HG03565 (cell line): ENCODE measurements around the gene FKRP.

Experiments used
- ATAC-seq: cut with Tn5 transposase; IDR thresholded peaks from one replicate; pipeline ENCODE4 v1.9.1; 2021; ENCODE audit warnings: mild to moderate bottlenecking, moderate library complexity; ENCODE audit not compliant: unreplicated experiment

Gene FKRP

DNA sequence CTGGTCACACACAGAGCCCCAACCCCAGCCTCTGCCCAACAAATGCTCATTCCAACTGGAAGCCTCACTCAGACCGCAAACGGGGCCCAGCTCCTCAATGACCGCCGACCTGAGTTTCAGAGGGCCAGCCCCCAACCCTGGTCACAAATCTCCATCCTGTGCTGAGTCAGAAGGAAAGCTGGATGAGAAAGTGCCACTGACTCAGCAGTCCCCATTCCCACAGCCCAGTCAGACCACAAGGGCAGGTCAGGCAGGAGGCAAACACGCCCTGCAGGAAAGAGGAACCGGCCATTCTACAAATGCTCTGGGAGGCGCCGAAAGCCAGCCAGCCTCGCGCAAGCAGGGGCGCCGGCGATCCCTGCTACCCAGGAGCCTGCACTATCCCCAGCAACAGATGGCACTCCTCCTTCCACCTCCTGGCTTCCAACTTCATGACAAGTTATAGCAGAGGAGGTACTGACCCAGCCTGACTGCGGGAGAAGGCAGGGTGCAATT lies 14.8 kb upstream of the FKRP start:
- no peak for ATAC-seq

DNA sequence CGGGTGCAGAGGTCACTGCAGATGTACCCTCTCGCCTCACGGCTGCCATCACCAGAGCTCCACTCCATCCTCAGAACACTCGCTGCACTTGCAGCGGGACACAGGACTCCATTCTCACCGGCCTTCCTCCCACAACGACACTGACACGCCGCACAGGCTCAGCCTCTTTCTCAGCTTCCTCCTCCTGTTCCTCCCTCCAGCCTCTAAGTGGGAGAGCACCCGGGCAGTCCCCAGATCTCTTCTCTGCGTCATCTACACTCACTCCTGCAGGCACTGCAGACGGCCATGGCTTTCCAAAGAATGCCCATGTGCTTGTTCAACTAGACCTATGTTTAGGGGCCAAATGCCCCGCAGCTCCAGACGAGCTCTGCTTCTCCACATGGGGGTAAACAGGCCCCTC lies 14.3 kb upstream of the FKRP start:
- no peak for ATAC-seq

- no peak for ATAC-seq
These were observed 13.5 kb upstream of the FKRP start for GRCh38 chr19:46732172-46732938.

DNA sequence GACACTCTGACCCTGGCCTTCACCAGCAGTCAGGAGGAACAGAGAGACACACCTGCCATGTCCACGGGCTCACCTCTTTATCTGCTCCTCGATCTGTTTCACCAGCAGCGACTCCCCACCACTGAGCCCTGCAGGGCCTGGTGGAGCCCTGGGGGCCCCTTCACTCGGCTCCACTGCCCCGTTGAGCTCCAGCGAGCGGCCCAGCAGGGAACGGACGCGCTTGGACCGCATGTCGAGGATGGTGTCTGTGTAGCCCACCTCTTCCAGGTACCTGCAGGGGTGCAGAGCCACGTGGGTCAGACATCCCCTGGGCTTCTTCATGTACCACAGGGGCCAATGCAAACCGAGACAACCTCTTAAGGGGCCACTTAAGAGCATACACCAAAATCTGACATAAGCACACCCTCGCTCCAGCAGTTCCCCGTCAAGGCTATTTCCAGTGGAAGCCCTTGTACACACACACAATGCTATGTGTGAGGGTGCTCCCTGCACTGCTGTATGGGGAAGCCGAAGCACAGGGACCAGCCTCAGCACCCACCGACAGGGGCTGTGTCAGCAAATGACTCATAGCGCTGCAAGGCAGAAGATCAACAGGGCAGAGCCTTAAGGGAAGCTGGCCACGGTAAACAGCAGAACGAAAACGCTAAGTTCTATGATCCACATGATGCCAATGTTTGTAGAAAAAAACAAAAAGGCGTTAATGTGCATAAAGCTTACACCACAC lies 12.7 kb upstream of the FKRP start:
- ATAC-seq = no peak

DNA sequence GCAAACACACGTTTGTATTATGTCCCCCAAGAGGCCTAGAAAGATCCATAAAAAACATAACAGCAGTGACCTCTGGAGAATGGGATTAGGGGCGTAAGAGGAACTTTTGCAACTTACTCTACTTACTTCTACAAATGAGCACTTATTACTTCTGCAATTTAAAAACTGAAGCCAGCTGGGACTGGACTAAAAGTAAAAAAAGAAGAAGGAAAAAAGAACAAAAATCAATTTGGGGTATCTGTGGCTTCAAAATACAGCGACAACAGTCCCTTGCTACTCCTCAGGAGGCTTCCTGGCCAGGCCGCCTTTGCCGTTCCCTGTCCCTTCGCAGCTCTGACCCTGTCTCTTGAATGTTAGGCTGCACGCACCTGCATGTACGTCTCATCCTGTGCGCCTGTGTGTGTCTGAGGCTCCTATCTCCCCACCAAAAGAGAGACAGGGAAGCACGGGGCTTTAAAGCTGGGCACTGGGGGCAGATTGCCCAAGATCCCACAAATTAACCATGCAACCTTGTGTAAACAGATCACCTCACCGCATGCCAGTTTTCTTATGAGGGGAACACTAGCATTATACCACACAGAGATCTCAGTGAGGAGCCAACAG lies 12.1 kb upstream of the FKRP start:
- no peak for ATAC-seq

DNA sequence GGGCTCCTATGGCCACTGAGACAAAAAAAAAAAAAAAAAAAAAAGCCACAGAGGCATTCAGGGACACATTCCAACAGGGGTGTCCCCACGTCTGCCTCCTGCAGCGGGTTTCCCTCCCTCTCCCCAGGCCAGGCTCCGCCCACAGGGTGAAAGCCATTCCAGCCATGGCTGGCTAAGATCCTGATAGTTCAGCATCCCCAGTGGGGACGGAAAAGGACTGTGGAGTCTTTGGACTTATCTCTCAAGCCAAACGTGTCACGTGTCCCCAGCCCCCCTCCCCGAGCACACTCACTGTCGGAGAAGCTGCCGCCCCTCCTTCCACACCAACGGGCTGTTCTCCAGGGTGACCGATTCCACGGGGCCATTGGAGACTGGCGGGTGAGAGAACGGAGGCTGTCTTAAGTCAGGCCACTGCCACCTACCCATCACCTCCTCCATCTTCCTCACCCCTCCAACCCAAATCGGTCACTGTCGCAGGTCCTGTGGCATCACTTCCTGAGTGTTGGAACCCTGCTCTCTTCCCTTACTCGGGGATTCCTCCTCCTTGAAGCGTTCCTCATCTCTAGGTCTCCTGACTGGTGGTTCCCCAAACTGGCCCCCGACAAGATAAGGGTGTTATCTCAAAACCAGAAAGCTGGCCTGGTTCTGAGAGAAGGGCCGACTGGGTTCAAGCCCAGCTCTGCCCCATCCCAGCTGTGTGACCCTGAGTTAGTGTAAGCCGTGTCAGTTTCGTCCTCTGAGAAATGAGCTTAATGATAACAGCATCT lies 9.1 kb upstream of the FKRP start:
- ATAC-seq = no peak

DNA sequence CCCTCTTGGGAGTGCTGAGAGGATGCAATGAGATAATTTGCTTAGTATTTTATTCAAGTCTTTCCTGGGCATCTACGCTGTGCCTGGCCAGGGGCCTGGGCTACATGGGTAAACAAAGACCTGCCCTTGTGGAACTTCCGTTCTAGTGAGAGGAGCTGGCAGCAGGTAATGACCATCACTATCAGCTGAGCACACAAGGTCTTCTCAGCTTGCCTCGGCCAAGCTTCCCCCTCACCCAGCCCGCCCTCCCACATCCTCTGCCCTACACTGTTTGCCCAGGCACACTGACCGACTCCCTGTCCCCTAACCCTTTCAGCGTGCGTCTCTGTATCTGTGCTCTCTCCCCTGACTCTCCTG lies 8.6 kb upstream of the FKRP start:
- no peak for ATAC-seq

- no peak for ATAC-seq
These were observed 8.1 kb upstream of the FKRP start for GRCh38 chr19:46737761-46738171.

DNA sequence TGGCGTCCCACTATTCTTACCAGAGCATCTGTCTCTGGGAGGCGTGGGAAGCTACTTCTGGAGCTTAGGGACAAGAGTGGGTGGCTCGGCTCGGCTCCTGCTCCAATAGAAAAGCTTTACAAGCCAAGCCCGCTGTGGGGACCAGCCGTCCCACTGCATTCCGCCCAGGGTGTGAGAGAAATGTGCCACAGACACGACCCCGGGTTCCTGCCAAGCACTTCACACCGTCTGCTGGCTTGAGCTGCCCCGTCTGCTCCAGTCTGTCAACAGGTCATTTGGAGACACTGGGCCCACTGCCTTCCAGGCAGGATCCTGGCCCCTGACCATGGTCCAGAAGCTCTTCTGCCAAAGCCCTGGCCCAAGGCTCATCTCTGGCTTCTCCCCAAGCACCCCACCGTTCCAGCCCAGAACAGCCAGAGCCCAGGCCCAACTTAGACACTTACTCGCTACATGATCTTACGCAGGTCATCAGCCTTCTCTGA lies 6.5 kb upstream of the FKRP start:
- no peak for ATAC-seq

DNA sequence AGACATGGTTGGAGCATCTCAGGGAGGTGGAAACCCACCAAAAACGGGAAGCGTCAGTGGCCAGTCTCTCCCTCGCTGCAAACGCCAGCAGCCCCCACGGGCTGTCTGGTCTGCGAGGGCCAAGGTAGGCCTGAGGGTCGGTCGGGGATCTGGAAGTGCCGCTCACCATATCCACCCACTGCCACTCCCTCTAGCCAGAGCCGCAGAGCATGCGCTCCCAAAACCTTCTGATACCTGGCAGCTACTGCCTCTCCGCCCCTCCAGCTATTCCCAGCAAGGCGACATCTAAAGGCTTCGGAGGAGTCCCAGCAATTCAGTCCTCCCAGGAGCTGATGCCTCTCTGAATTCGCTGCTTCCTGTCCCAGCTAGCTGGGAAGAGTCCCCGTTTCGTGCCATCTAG lies 4.4 kb upstream of the FKRP start:
- ATAC-seq = no peak

DNA sequence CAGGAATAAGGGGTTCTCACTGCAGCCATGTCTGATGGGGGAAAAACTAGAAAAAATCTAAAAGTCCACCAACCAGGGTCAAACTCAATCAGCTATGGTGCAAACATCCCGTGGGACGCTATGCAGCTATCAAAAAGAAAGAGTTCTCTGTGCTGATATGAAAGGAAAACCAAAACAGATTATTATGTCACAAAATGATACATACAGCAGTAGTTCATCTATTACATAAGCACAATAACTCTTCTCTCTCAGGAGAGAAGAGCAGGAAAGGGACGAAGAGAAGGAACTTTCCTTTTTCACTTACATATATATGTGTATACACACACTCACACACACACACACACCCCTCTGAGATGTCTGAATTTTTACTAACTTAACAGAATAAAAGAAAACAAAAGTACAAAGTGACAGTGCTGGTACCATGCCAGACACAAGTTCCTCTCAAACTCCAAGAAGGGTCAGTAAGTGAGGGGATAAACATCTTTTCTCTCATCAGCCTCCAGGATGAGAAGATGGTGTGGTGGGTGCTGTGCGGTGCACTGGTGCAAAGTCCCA lies 2.9 kb upstream of the FKRP start:
- no peak for ATAC-seq

DNA sequence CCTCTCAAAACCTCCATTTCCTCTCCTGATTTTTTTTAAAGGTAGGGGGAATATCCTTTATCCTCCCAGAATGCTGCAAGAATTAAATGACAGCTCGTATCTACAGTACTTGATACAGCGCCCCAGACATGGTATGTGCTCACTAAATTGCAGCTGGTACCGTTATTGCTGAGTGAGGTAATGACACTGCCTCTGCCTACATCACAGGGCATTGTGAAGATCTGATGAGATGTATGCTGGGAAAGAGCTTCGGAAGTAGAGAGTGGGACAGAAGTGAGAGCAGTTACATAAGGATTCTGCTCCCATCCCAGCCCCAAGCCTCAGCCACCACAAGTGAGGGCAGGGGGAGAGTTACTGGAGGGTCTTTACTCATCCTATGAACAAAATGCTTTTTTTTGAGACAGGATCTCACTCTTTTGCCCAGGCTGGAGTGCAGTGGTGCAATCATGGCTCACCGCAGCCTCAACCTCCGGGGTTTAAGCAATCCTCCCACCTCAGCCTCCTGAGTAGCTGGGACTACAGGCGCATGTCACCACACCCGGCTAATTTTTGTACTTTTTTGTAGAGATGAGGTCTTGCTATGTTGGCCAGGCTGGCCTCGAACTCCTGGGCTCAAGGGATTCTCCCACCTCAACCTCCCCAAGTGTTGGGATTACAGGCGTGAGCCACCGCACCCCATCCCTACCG lies 1.7 kb upstream of the FKRP start:
- ATAC-seq = no peak

DNA sequence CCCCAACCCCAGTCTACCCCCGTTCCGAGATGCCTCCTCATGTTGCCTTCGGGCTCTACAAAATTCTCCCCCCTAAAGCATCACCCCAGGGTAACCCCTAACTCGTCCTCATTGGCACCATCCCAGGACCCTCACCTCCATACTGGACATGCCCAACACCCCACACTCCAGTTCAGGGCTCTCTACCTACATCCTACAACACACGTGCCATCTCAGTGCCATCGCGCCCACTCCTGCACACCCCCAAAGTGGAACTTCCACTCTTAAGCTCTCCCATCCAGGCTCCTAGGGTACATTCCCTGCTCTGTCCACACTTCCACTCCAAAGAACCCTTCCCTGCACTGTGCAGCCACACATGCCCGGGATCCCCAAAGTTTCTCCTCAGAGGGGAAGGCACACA lies 827 bp upstream of the FKRP start:
- ATAC-seq = no peak

GRCh38 chr19:46746281-46747057 lies 612 bp downstream of the FKRP start, which contains the start of gene STRN4:
Gene STRN4, minus strand, starts transcription at chr19:46746450. Its CDS starts 20 bp downstream, at chr19:46746430.
- ATAC-seq = no peak

GRCh38 chr19:46748325-46749109 lies 2.7 kb downstream of the FKRP start:
- no peak for ATAC-seq

DNA sequence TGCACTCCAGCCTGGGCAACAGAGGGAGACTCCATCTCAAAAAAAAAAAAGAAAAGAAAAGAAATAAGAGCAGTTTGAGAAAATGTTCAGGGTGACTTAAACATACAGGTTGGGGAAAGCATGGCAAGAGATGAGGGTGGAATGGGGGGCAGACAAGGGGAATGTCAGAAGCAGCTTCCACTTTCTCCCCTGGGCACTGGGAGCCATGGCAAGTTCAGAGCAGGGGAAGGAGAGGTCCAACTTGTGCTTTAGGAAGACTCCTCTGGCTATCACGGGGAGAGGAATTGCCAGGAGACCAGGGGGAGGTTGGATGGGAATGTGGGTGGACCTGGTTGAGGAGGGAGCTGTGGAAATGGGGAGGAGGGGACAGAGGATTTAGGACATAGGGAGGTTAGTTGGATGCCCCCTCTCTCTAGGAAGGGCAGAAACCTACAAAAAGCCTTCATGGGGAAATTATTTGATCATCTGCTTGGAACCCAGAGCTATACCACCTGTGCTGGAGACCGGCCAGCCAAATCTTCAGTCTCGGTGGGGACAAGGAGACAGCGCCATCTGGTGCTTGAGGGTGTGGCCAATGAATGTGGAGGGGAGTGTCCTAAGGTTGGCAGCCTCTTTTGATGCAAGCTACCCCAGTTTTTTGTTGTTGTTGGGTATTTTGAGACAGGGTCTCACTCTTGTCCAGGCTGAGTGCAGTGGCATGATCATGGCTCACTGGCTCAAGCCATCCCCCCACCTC lies 7.7 kb downstream of the FKRP start:
- ATAC-seq = no peak

DNA sequence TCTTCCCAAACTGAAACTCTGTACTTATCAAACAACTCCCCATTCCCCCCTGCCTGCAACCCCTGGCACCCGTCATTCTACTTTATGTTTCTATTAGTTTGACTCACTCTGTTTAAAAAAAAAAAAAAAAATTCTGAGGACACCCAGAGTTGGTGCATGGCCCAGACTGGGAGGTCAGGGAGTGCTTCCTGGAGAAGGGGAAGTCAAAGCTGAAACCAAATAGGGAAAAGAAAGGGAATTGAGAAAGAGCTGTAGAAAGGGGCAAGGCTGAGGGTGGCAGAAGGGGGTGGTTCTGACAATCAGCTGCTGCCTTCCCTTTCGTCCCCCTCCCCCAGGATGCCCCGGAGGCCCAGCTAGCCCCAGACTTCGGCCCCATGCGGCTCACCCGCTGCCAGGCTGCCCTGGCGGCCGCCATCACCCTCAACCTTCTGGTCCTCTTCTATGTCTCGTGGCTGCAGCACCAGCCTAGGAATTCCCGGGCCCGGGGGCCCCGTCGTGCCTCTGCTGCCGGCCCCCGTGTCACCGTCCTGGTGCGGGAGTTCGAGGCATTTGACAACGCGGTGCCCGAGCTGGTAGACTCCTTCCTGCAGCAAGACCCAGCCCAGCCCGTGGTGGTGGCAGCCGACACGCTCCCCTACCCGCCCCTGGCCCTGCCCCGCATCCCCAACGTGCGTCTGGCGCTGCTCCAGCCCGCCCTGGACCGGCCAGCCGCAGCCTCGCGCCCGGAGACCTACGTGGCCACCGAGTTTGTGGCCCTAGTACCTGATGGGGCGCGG lies 9.4 kb downstream of the FKRP start:
- no peak for ATAC-seq
